KMS-11 (cell line): ENCODE data around the gene SH2D2A.

Experiments
- H2AFZ ChIP-seq: fragments of 200-600 bp; sonication (generic); 2 replicates; pipeline ENCODE4 v1.6.1; 2016; ENCODE audit warnings: antibody characterized with exemption, mixed run types, low read depth
- H3K27ac ChIP-seq: fragments of 200-600 bp; sonication (generic); 2 replicates; pipeline ENCODE4 v1.6.1; 2016; ENCODE audit warnings: mild to moderate bottlenecking, mixed run types
- H3K27me3 ChIP-seq: fragments of 200-600 bp; sonication (generic); 2 replicates; pipeline ENCODE4 v1.6.1; 2017; ENCODE audit warnings: mild to moderate bottlenecking, low read depth, mixed run types, moderate library complexity; ENCODE audit not compliant: insufficient read depth
- H3K36me3 ChIP-seq: fragments of 200-600 bp; sonication (generic); 2 replicates; pipeline ENCODE4 v1.6.1; 2017; ENCODE audit warnings: mild to moderate bottlenecking, mixed run types; ENCODE audit not compliant: insufficient read depth
- H3K4me1 ChIP-seq: fragments of 200-600 bp; sonication (generic); 2 replicates; pipeline ENCODE4 v1.6.1; 2016; ENCODE audit warnings: mild to moderate bottlenecking, low read depth, mixed run types; ENCODE audit not compliant: poor library complexity, severe bottlenecking
- H3K4me2 ChIP-seq: fragments of 200-600 bp; sonication (generic); 2 replicates; pipeline ENCODE4 v1.7.0; 2016; ENCODE audit warnings: mild to moderate bottlenecking, mixed run types
- H3K4me3 ChIP-seq: fragments of 200-600 bp; sonication (generic); IDR thresholded peaks from 2 replicates; pipeline ENCODE4 v1.6.1; 2017; ENCODE audit warnings: low read depth, low read length, mixed read lengths; ENCODE audit not compliant: insufficient read depth
- H3K79me2 ChIP-seq: fragments of 200-600 bp; sonication (generic); 2 replicates; pipeline ENCODE4 v1.6.1; 2016; ENCODE audit warnings: low read depth, mixed run types; ENCODE audit not compliant: insufficient read depth
- H3K9ac ChIP-seq: fragments of 200-600 bp; sonication (generic); 2 replicates; pipeline ENCODE4 v1.6.1; 2016; ENCODE audit warnings: mild to moderate bottlenecking, mixed run types
- H4K20me1 ChIP-seq: fragments of 200-600 bp; sonication (generic); 2 replicates; pipeline ENCODE4 v1.6.1; 2016; ENCODE audit warnings: mild to moderate bottlenecking, mixed run types; ENCODE audit not compliant: insufficient read depth
- CTCF ChIP-seq: fragments of 200-600 bp; sonication (generic); conservative IDR thresholded peaks from 2 replicates; pipeline ENCODE4 v1.6.1; 2017; ENCODE audit warnings: low read depth, mild to moderate bottlenecking, antibody characterized with exemption, low read length, moderate library complexity, mixed read lengths

The SH2D2A gene

GRCh38 chr1:156816561-156817328 lies at the start of gene SH2D2A:
Gene SH2D2A, minus strand, starts transcription at chr1:156816848. Its CDS starts 140 bp downstream, at chr1:156816708.
- H3K4me3 ChIP-seq, result no peak within 1 kb of the TSS
- H4K20me1 ChIP-seq, result no peaks in the 10 kb centered on the region
- peak within 1 kb of the TSS; percentile 1; the same call in 1 of the 2 replicates for H3K4me2 ChIP-seq
- no peaks in the 10 kb centered on the region for H3K79me2 ChIP-seq
- H3K9ac ChIP-seq, result no peak within 1 kb of the TSS
- TF ChIP-seq CTCF, result no peak
- peaks cover 9% of the 10 kb centered on the region for H3K4me1 ChIP-seq
- no peak within 1 kb of the TSS for H3K27ac ChIP-seq
- H2AFZ ChIP-seq, result peak within 1 kb of the TSS; percentile 32
- no peaks in the 10 kb centered on the region for H3K36me3 ChIP-seq
- peaks cover 10% of the 10 kb centered on the region; the same call in 1 of the 2 replicates for H3K27me3 ChIP-seq

DNA sequence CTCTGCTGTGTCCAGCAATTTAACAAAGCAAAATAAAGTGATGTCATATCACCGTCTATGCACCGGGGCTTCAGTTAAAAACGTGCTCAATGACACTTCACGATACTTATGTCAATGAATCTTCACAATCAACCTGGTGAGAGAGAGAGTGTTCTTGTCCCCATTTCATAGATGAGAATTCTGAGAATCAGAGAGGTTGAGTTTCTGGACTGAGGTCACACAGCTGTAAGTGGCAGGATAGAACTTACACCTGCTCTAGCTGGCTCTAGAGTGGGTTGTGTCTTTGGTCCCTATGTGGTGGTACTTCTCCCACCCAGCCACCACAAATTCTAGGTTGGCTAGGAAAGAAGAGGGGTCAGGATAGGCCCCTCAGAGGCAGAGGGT lies 49.2 kb upstream of the SH2D2A start:
- peaks cover 16% of the 10 kb centered on the region for H3K4me1 ChIP-seq
- H3K79me2 ChIP-seq, result no peaks in the 10 kb centered on the region
- H2AFZ ChIP-seq, result no peak overlapping the region
- no peaks in the 10 kb centered on the region for H3K36me3 ChIP-seq
- no peak overlapping the region for H3K9ac ChIP-seq
- no peak for TF ChIP-seq CTCF
- no peak overlapping the region for H3K4me2 ChIP-seq
- H3K27me3 ChIP-seq, result peaks cover 82% of the 10 kb centered on the region
- H3K4me3 ChIP-seq, result no peak overlapping the region
- H4K20me1 ChIP-seq, result no peaks in the 10 kb centered on the region
- no peak overlapping the region for H3K27ac ChIP-seq

GRCh38 chr1:156865258-156865657 lies 48.6 kb upstream of the SH2D2A start:
- H3K4me3 ChIP-seq, result no peak overlapping the region
- H3K27me3 ChIP-seq, result peaks cover 82% of the 10 kb centered on the region
- H3K4me1 ChIP-seq, result peaks cover 21% of the 10 kb centered on the region
- H3K4me2 ChIP-seq, result no peak overlapping the region
- no peaks in the 10 kb centered on the region for H4K20me1 ChIP-seq
- TF ChIP-seq CTCF, result no peak
- H3K79me2 ChIP-seq, result no peaks in the 10 kb centered on the region
- no peak overlapping the region for H3K9ac ChIP-seq
- H3K27ac ChIP-seq, result no peak overlapping the region
- no peaks in the 10 kb centered on the region for H3K36me3 ChIP-seq
- H2AFZ ChIP-seq, result no peak overlapping the region

DNA sequence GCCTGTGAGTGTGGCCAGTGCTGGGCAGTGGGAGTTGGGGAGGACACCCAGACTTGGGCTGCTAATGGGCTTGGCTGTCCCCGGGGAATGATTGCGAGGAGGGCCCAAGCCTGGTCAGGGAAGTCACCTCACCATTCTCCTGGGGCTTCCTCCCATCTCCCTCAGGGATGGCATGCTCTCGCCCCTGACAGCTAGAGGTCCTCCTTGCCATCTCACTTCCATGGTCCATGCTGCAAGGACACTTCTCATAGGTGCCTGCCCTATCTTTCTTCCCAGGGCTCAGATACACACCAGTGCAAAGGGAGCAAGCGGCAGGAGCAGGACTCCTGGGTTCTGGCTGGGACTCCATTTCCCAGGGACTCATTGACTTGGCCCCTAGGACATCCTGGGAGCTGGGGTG lies 48.1 kb upstream of the SH2D2A start:
- Histone ChIP-seq H4K20me1 (no peaks in the 10 kb centered on the region), H3K4me1 (peaks cover 25% of the 10 kb centered on the region), H3K79me2 (no peaks in the 10 kb centered on the region), H3K4me3 (no peak overlapping the region), H3K9ac (no peak overlapping the region), H3K36me3 (no peaks in the 10 kb centered on the region), H3K27me3 (peaks cover 82% of the 10 kb centered on the region), H3K27ac (no peak overlapping the region), H3K4me2 (no peak overlapping the region), H2AFZ (no peak overlapping the region)
- no peak for TF ChIP-seq CTCF
